OCI-LY7 (cell line): ENCODE measurements around the gene HS3ST4.

Experiments
- CTCF ChIP-seq: fragments of 200-600 bp; sonication (generic); conservative IDR thresholded peaks from 2 replicates; pipeline ENCODE4 v1.5.1; 2014; ENCODE audit warnings: mild to moderate bottlenecking, antibody characterized with exemption, low read length, moderate library complexity, mixed read lengths
- EZH2phosphoT487 ChIP-seq: fragments of 200-600 bp; sonication (generic); IDR thresholded peaks from 2 replicates; pipeline ENCODE4 v1.6.1; 2018; ENCODE audit warnings: low read depth, borderline replicate concordance, mild to moderate bottlenecking, mixed run types, antibody characterized with exemption, low read length, moderate library complexity, mixed read lengths

GRCh38 chr16:25730396-25730795, 38.6 kb downstream of the HS3ST4 start:
- TF ChIP-seq CTCF (no peak), EZH2phosphoT487 (no peak)
